ENCODE measurements around the gene CSF3. TPM values are rescaled to one million over a fixed set of nuclear protein-coding genes. Genes with fewer than 3 reads are reported as not detected.

CSF3 gene
- total and polyA plus RNA-seq, 2 of the 13 experiments (the other 11 are each of a cell fraction or from before 2014, with no cell fraction given) = 0.09 TPM; not detected in 1

- TF ChIP-seq PRDM4 (CRISPR knock-in tag; IDR thresholded peaks at IDR 0.05; ENCODE audit: borderline replicate concordance) (no peak), SCMH1 (CRISPR knock-in tag; IDR thresholded peaks at IDR 0.05; ENCODE audit: borderline replicate concordance) (no peak), ESRRA (CRISPR knock-in tag; IDR thresholded peaks at IDR 0.05; ENCODE audit: low read depth) (no peak; the same call in 1 of the 2 replicates), CBFB (CRISPR knock-in tag; IDR thresholded peaks at IDR 0.05) (no peak), ARID2 (CRISPR knock-in tag; IDR thresholded peaks at IDR 0.05; ENCODE audit: borderline replicate concordance) (no peak), ZNF564 (CRISPR knock-in tag; IDR thresholded peaks at IDR 0.05) (no peak), ELF4 (CRISPR knock-in tag; IDR thresholded peaks at IDR 0.05; ENCODE audit: borderline replicate concordance) (no peak), FOXO4 (CRISPR knock-in tag; conservative IDR thresholded peaks at IDR 0.05) (no peak), ZBTB10 (CRISPR knock-in tag; IDR thresholded peaks at IDR 0.05; ENCODE audit: borderline replicate concordance) (no peak), PHF8 (CRISPR knock-in tag; IDR thresholded peaks at IDR 0.05) (no peak), MAX (IDR thresholded peaks at IDR 0.05) (peak; percentile 29; the same call in 1 of the 2 replicates), ARNTL (CRISPR knock-in tag; IDR thresholded peaks at IDR 0.05) (no peak), ETV5 (CRISPR knock-in tag; IDR thresholded peaks at IDR 0.05; ENCODE audit: borderline replicate concordance) (no peak), ZNF496 (CRISPR knock-in tag; IDR thresholded peaks at IDR 0.05; ENCODE audit: insufficient replicate concordance) (no peak), ZNF264 (CRISPR knock-in tag; IDR thresholded peaks at IDR 0.05) (no peak), ZNF784 (CRISPR knock-in tag; IDR thresholded peaks at IDR 0.05; ENCODE audit: borderline replicate concordance) (0 out of 2 replicates have a peak, but pooled peaks have one; percentile 45), ZNF704 (CRISPR knock-in tag; IDR thresholded peaks at IDR 0.05; ENCODE audit: borderline replicate concordance) (no peak), ZNF335 (CRISPR knock-in tag; IDR thresholded peaks at IDR 0.05) (no peak), ZNF367 (CRISPR knock-in tag; IDR thresholded peaks at IDR 0.05; ENCODE audit: borderline replicate concordance) (no peak), ZNF292 (CRISPR knock-in tag; IDR thresholded peaks at IDR 0.05; ENCODE audit: borderline replicate concordance, low read depth) (no peak)
These were observed 11.8 kb downstream of the CSF3 start (continued) for GRCh38 chr17:40026816-40027613.

Measured in HepG2 (cell line).